MM.1S (cell line): ENCODE results near the gene DPP9.

Experiments
- DNase-seq: peaks from one replicate; pipeline ENCODE4 v3.0.0-alpha.2; 2015
- H2AFZ ChIP-seq: fragments of 300-600 bp; sonication (generic); 2 replicates; pipeline ENCODE4 v1.6.0; 2016; ENCODE audit warnings: antibody characterized with exemption, low read length
- H3F3A ChIP-seq: fragments of 300-600 bp; sonication (generic); 2 replicates; pipeline ENCODE4 v1.6.1; 2016; ENCODE audit warnings: mild to moderate bottlenecking, antibody characterized with exemption, low read length, moderate library complexity, mixed read lengths; ENCODE audit not compliant: insufficient read depth
- H3K27ac ChIP-seq: fragments of 300-600 bp; sonication (generic); 2 replicates; pipeline ENCODE4 v1.5.1; 2016; ENCODE audit warnings: mild to moderate bottlenecking, low read length
- H3K27me3 ChIP-seq: fragments of 300-600 bp; sonication (generic); replicated peaks from 2 replicates; pipeline ENCODE4 v1.6.0; 2016; ENCODE audit warnings: low read length; ENCODE audit not compliant: insufficient read depth
- H3K36me3 ChIP-seq: fragments of 300-600 bp; sonication (generic); replicated peaks from 2 replicates; pipeline ENCODE4 v1.6.1; 2016; ENCODE audit warnings: mild to moderate bottlenecking, low read length, mixed read lengths; ENCODE audit not compliant: insufficient read depth
- H3K4me1 ChIP-seq: fragments of 300-600 bp; sonication (generic); 2 replicates; pipeline ENCODE4 v1.6.1; 2016; ENCODE audit warnings: low read length, mixed read lengths
- H3K4me2 ChIP-seq: fragments of 300-600 bp; sonication (generic); 2 replicates; pipeline ENCODE4 v1.6.0; 2016; ENCODE audit warnings: low read depth, low read length
- H3K4me3 ChIP-seq: fragments of 300-600 bp; sonication (generic); 2 replicates; pipeline ENCODE4 v1.5.1; 2016; ENCODE audit warnings: low read length, mixed read lengths
- H3K79me2 ChIP-seq: fragments of 300-600 bp; sonication (generic); 2 replicates; pipeline ENCODE4 v1.6.1; 2016; ENCODE audit warnings: mixed run types, low read length, mixed read lengths
- H3K9ac ChIP-seq: fragments of 300-600 bp; sonication (generic); 2 replicates; pipeline ENCODE4 v1.6.1; 2016; ENCODE audit warnings: low read length, mixed read lengths
- H3K9me2 ChIP-seq: fragments of 300-600 bp; sonication (generic); replicated peaks from 2 replicates; pipeline ENCODE4 v1.6.1; 2016; ENCODE audit warnings: mild to moderate bottlenecking, low read length, mixed read lengths; ENCODE audit not compliant: insufficient read depth
- H3K9me3 ChIP-seq: fragments of 300-600 bp; sonication (generic); replicated peaks from 2 replicates; pipeline ENCODE4 v1.6.1; 2016; ENCODE audit warnings: mild to moderate bottlenecking, low read length, mixed read lengths; ENCODE audit not compliant: insufficient read depth
- H4K20me1 ChIP-seq: fragments of 300-600 bp; sonication (generic); 2 replicates; pipeline ENCODE4 v1.6.1; 2016; ENCODE audit warnings: mild to moderate bottlenecking, low read length, moderate library complexity, mixed read lengths; ENCODE audit not compliant: insufficient read depth
- CTCF ChIP-seq: fragments of 300-600 bp; sonication (generic); IDR thresholded peaks from 2 replicates; pipeline ENCODE4 v1.5.1; 2016; ENCODE audit warnings: antibody characterized with exemption, low read length, mixed read lengths
- EZH2 ChIP-seq: fragments of 300-600 bp; sonication (generic); optimal IDR thresholded peaks from 2 replicates; pipeline ENCODE3; 2017; ENCODE audit warnings: low read depth, mild to moderate bottlenecking, antibody characterized with exemption, low read length, mixed read lengths
- EZH2phosphoT487 ChIP-seq: fragments of 300-600 bp; sonication (generic); IDR thresholded peaks from 2 replicates; pipeline ENCODE4 v1.6.1; 2018; ENCODE audit warnings: antibody characterized with exemption, low read length

Gene DPP9

GRCh38 chr19:4640247-4641000 is 83.2 kb downstream of the DPP9 start:
- 0 out of 2 replicates have a peak, but pooled peaks cover 5% of the 10 kb centered on the region for H3K4me1 ChIP-seq
- peak overlapping the region; percentile 86; the same call in 1 of the 2 replicates for H3K4me2 ChIP-seq
- H3K4me3 ChIP-seq, result peak overlapping the region; percentile 69
- H3F3A ChIP-seq, result peaks cover 6% of the 10 kb centered on the region; the same call in 1 of the 2 replicates
- no peaks in the 10 kb centered on the region for H3K36me3 ChIP-seq
- H3K9ac ChIP-seq, result peak overlapping the region; percentile 39; the same call in 1 of the 2 replicates
- no peaks in the 10 kb centered on the region for H4K20me1 ChIP-seq
- no peaks in the 10 kb centered on the region for H3K9me3 ChIP-seq
- DNase-seq, result no peak
- H2AFZ ChIP-seq, result peak overlapping the region; percentile 83; the same call in 1 of the 2 replicates
- no peak overlapping the region for H3K27ac ChIP-seq
- TF ChIP-seq CTCF (no peak), EZH2 (no peak), EZH2phosphoT487 (no peak)
- 0 out of 2 replicates have a peak, but pooled peaks cover 6% of the 10 kb centered on the region for H3K27me3 ChIP-seq
- no peaks in the 10 kb centered on the region for H3K79me2 ChIP-seq
- no peaks in the 10 kb centered on the region for H3K9me2 ChIP-seq

GRCh38 chr19:4639531-4640246 is 84.0 kb downstream of the DPP9 start:
- no peaks in the 10 kb centered on the region for H3K9me2 ChIP-seq
- no peak for DNase-seq
- H3K79me2 ChIP-seq, result no peaks in the 10 kb centered on the region
- peak overlapping the region; percentile 86 for H3K4me2 ChIP-seq
- H4K20me1 ChIP-seq, result no peaks in the 10 kb centered on the region
- peak overlapping the region; percentile 39; the same call in 1 of the 2 replicates for H3K9ac ChIP-seq
- peaks cover 9% of the 10 kb centered on the region for H3F3A ChIP-seq
- H3K36me3 ChIP-seq, result no peaks in the 10 kb centered on the region
- no peaks in the 10 kb centered on the region for H3K9me3 ChIP-seq
- H3K27ac ChIP-seq, result no peak overlapping the region
- TF ChIP-seq CTCF (no peak), EZH2phosphoT487 (no peak), EZH2 (no peak)
- 0 out of 2 replicates have a peak, but pooled peaks cover 5% of the 10 kb centered on the region for H3K4me1 ChIP-seq
- peak overlapping the region; percentile 69 for H3K4me3 ChIP-seq
- peak overlapping the region; percentile 83 for H2AFZ ChIP-seq
- peaks cover 11% of the 10 kb centered on the region for H3K27me3 ChIP-seq

GRCh38 chr19:4638828-4639530 is 84.7 kb downstream of the DPP9 start, which contains the start of gene TNFAIP8L1:
TSS of gene TNFAIP8L1 (plus strand) at chr19:4639516. CDS start at chr19:4651870, 12,354 bp downstream.
- DNase-seq, result peak; percentile 99
- Histone ChIP-seq H3K4me3 (peak within 1 kb of the TSS; percentile 69), H3K9me2 (no peaks in the 10 kb centered on the region), H3K4me1 (0 out of 2 replicates have a peak, but pooled peaks cover 5% of the 10 kb centered on the region), H3K4me2 (peak within 1 kb of the TSS; percentile 86), H3K27me3 (peaks cover 18% of the 10 kb centered on the region), H3K79me2 (no peaks in the 10 kb centered on the region), H3K9ac (peak within 1 kb of the TSS; percentile 62; the same call in 1 of the 2 replicates), H2AFZ (peak within 1 kb of the TSS; percentile 83), H3K9me3 (no peaks in the 10 kb centered on the region), H3F3A (peaks cover 12% of the 10 kb centered on the region), H3K27ac (peak within 1 kb of the TSS; percentile 56; the same call in 1 of the 2 replicates), H3K36me3 (no peaks in the 10 kb centered on the region), H4K20me1 (no peaks in the 10 kb centered on the region)
- TF ChIP-seq CTCF, result no peak
- TF ChIP-seq EZH2, result no peak
- TF ChIP-seq EZH2phosphoT487, result no peak
